Lower leg skin (tissue), 4 donors: Measurements from ENCODE around the gene PTS. TPM values are rescaled to one million over a fixed set of nuclear protein-coding genes. Genes with fewer than 3 reads are reported as not detected.

Experiments used
- DNase-seq, 2 donors: peaks; one replicate each; pipeline ENCODE4 v3.0.0-alpha.2; 2019; ENCODE audit warnings: low spot score in 2 of 2
- H3K4me3 ChIP-seq: fragments of 200-600 bp; sonication (generic); 2 replicates; pipeline ENCODE4 v1.5.1; 2017; ENCODE audit warnings: mild to moderate bottlenecking, low read depth; ENCODE audit not compliant: poor library complexity, severe bottlenecking
- POLR2A ChIP-seq, 2 donors: fragments of 450-650 bp; IDR thresholded peaks; one replicate each; pipeline ENCODE4 v1.6.1; 2016 to 2017; ENCODE audit warnings: antibody characterized with exemption in 2 of 2, mild to moderate bottlenecking in 1 of 2, moderate library complexity in 1 of 2
- WGBS, 2 donors: methylation state at CpG; one replicate each; pipeline ENCODE4 v1.1.5; 2018; 5-methylcytosine and 5-hydroxymethylcytosine counted together
- intact Hi-C: fragments of 100-400 bp; cut with DNase I; formaldehyde crosslinking; loops from one replicate; pipeline ENCODE4 v1.15.0; 2023; ENCODE audit warnings: low total_unique reads
- total RNA-seq, 4 donors: library from RNA; depleted of rRNA; stranded (reverse); fragments of >200 nt; gene quantifications; one replicate each; pipeline ENCODE4 v1.1.0, GENCODE V29; 2016
- TF ChIP-seq, protein P1 (sequence below), 3 donors: fragments of 450-650 bp; IDR thresholded peaks; one replicate each; pipeline ENCODE4 v1.5.1; 2016; ENCODE audit warnings: antibody characterized with exemption in 3 of 3, mild to moderate bottlenecking in 3 of 3, moderate library complexity in 2 of 3

Gene PTS
- total RNA-seq: 10 to 100 TPM; 17.0 to 37.2 (median 22.4) TPM

DNA sequence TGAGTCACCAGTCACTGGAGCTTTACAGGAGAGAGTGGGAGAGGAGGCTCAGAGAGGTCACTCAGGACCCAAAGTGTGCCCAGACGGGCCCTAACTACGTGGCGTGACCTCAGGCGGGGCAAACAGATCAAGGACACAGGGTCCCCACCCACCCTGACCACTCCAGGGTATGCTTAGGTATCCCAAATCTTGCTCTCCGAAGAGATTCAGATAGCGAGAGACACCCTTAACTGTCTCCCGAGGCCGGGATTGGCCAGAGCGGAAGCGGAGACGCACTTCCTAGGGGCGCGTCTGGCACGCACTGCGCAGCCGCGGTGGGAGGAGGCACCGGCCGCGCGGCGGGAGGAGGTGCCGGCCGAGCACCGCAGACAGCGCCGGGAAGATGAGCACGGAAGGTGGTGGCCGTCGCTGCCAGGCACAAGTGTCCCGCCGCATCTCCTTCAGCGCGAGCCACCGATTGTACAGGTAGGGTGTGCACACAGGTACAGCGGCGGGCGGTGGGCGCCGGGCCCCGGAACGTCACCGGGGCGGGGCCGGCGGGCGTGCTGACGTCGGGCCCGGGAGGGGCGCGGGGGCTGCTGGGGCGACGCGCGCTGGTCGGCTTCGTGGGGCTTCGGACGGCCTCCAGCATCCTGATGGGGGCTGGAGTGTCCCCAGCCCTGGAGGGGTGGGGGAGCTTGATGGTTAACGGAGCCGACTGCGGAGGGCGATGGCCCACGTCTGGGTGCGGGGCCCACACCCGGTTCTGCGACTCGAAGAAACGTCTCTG lies at the start of gene PTS:
Gene PTS, plus strand, starts transcription at position 367 of the 769 bp plus-strand sequence. Its CDS starts 16 bp downstream, at position 383.
- 0% methylated on average over 4 to 25 of the region's 70 CpGs for WGBS, 2 donors
- peak in 1 of 2 donors; percentile 86 for TF ChIP-seq POLR2A (IDR thresholded peaks at IDR 0.05)
- TF ChIP-seq, protein P1, sequence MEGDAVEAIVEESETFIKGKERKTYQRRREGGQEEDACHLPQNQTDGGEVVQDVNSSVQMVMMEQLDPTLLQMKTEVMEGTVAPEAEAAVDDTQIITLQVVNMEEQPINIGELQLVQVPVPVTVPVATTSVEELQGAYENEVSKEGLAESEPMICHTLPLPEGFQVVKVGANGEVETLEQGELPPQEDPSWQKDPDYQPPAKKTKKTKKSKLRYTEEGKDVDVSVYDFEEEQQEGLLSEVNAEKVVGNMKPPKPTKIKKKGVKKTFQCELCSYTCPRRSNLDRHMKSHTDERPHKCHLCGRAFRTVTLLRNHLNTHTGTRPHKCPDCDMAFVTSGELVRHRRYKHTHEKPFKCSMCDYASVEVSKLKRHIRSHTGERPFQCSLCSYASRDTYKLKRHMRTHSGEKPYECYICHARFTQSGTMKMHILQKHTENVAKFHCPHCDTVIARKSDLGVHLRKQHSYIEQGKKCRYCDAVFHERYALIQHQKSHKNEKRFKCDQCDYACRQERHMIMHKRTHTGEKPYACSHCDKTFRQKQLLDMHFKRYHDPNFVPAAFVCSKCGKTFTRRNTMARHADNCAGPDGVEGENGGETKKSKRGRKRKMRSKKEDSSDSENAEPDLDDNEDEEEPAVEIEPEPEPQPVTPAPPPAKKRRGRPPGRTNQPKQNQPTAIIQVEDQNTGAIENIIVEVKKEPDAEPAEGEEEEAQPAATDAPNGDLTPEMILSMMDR (IDR thresholded peaks at IDR 0.05): no peak
- intact Hi-C loops: no loop called here

DNA sequence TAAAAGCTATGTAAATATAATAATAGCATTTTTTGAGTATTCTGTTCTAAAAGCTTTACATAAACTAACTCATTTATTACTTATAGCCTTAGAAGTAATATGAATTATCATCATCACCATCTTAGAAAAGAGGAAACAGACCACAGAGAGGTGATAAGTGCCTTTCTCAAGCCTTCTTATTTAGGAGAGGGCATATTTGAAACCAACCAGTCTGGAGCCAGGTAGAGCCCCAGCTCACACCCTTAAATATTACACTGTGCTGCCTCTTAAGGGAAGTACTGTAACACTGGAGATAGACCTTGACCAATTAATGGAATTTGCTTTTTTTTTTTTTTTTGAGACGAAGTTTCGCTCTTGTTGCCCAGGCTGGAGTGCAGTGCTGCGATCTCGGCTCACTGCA lies 48.6 kb upstream of the PTS start:
- no peak for DNase-seq
- 89 to 91% methylated on average over 4 of the region's 4 CpGs for WGBS, 2 donors
- no peak overlapping the region for H3K4me3 ChIP-seq
- TF ChIP-seq POLR2A (IDR thresholded peaks at IDR 0.05): no peak
- TF ChIP-seq, protein P1 (IDR thresholded peaks at IDR 0.05): no peak
- intact Hi-C loops: loop anchor here (10.0 kb wide), 1 partner anchor 63 kb away; no protein-coding TSS in a partner anchor

More for the DNA sequence above, at the start of gene PTS:
- DNase-seq: peak; percentile 81 to 96
- H3K4me3 ChIP-seq: peak within 1 kb of the TSS; percentile 47

DNA sequence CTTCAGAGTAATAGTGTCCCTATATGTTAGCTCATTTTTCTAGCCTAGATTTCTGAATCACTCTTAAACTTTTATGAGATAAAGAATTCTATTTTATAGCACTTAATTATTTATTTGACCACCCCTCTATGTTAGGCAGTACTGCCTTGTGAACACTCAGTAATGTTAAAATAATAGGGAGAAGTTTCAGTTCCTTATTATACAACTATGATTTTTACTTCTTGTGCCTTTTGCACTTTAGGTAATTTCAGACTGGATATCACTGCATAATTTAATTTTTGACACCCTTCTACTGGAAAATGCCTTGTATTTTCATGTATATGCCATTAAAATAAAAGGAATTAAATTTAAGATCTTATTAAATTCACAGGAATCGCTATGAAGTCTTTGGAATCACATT lies 47.8 kb upstream of the PTS start:
- intact Hi-C loops: loop anchor here (10.0 kb wide), 1 partner anchor 64 kb away; no protein-coding TSS in a partner anchor
- TF ChIP-seq, protein P1 (IDR thresholded peaks at IDR 0.05): no peak
- TF ChIP-seq POLR2A (IDR thresholded peaks at IDR 0.05): no peak
- DNase-seq: no peak
- H3K4me3 ChIP-seq: no peak overlapping the region
- WGBS, 2 donors: 93 to 100% methylated on average over 1 of the region's 1 CpG

DNA sequence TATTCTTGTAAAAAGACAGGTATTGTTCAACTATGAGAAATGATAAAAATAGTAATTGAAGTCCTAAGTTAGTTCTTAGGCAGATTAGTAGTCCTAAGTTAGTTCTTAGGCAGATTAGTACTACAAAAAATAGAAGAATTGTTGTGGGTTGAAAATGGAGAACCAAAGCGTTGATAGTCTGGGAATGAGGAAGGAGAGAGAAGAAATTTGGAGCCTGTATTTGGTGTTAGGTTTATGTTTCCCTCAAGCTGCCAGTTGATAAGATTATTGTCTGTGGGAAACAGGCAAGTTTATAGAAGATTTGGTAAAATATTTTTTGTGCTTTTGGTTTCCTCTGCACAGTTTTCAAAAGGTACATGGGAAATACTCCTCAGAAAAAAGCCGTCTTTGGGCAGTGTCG lies 47.3 kb upstream of the PTS start:
- no peak overlapping the region for H3K4me3 ChIP-seq
- intact Hi-C loops: loop anchor here (10.0 kb wide), 1 partner anchor 64 kb away; no protein-coding TSS in a partner anchor
- no peak for DNase-seq
- TF ChIP-seq, protein P1 (IDR thresholded peaks at IDR 0.05): no peak
- no peak for TF ChIP-seq POLR2A (IDR thresholded peaks at IDR 0.05)
- 82 to 87% methylated on average over 3 of the region's 3 CpGs for WGBS, 2 donors

DNA sequence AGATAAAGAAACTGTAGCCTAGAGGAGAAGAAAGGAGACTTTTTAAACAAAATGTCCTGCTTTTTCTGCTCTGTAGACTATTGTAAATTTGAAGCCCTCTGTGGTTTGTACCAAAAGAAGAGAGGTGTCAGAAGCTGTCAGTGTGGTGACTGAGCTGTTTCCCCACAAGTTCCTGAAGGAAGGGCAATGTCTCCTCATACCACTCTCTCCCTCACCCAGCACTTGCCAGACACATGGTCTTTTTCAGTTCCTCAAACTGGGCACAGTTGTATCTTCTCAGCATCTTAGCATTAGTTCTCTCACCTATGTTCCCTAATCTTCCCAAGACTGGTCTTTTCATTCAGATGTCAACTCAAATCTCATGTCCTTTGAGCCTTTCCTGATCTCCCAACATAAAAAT lies 46.6 kb upstream of the PTS start:
- intact Hi-C loops: loop anchor here (10.0 kb wide), 1 partner anchor 65 kb away; no protein-coding TSS in a partner anchor

More for the DNA sequence above, 46.6 kb upstream of the PTS start:
- DNase-seq: no peak
- no peak overlapping the region for H3K4me3 ChIP-seq
- TF ChIP-seq POLR2A (IDR thresholded peaks at IDR 0.05): no peak
- TF ChIP-seq, protein P1 (IDR thresholded peaks at IDR 0.05): no peak
